HFF-Myc (cell line): Measurements from ENCODE around the gene LDLRAD4.

Source experiments
- DNase-seq: peaks from one replicate; pipeline ENCODE4 v3.0.0-alpha.2; 2011; ENCODE audit warnings: low read depth; ENCODE audit errors: extremely low read depth
- H3K4me3 ChIP-seq: replicated peaks from 2 replicates; pipeline ENCODE4 v1.5.1; 2011; ENCODE audit warnings: low read depth, mild to moderate bottlenecking, control low read depth, low read length
- CTCF ChIP-seq: IDR thresholded peaks from 2 replicates; pipeline ENCODE4 v1.5.1; 2012; ENCODE audit warnings: mild to moderate bottlenecking, low read depth, low read length, control low read depth; ENCODE audit errors: missing control alignments

LDLRAD4 gene

GRCh38 chr18:13287372-13287771 is 68.8 kb downstream of the LDLRAD4 start:
- no peak overlapping the region for H3K4me3 ChIP-seq
- DNase-seq = no peak
- TF ChIP-seq CTCF = no peak

- no peak for DNase-seq
Observed at GRCh38 chr18:13288509-13289133, 70.1 kb downstream of the LDLRAD4 start.

GRCh38 chr18:13289481-13290205 is 71.1 kb downstream of the LDLRAD4 start:
- TF ChIP-seq CTCF = no peak
- DNase-seq = peak; percentile 35
- no peak overlapping the region for H3K4me3 ChIP-seq

More at GRCh38 chr18:13288509-13289133, 70.1 kb downstream of the LDLRAD4 start:
- no peak for TF ChIP-seq CTCF
- no peak overlapping the region for H3K4me3 ChIP-seq

- DNase-seq = no peak
- TF ChIP-seq CTCF = no peak
- no peak overlapping the region for H3K4me3 ChIP-seq
Observed at GRCh38 chr18:13290856-13291271, 72.3 kb downstream of the LDLRAD4 start.

- DNase-seq = no peak
- no peak overlapping the region for H3K4me3 ChIP-seq
- TF ChIP-seq CTCF = no peak
Observed at GRCh38 chr18:13291299-13291698, 72.7 kb downstream of the LDLRAD4 start.

- DNase-seq = no peak
- TF ChIP-seq CTCF = no peak
- no peak overlapping the region for H3K4me3 ChIP-seq
Observed at GRCh38 chr18:13291745-13292447, 73.3 kb downstream of the LDLRAD4 start.
